Fibroblast of skin of left quadriceps (primary cell): Measurements from ENCODE around the gene RALY.
"Not testable (repeated sequence)": the region's sequence is repeated elsewhere in the genome, so short reads cannot be mapped to it uniquely, and the experiment has no call there.

ENCODE experiments used
- DNase-seq, 2 experiments: peaks; one replicate each; pipeline ENCODE4 v3.0.0-alpha.2; 2013; ENCODE audit warnings: low read depth in 2 of 2

The RALY gene

GRCh38 chr20:34105978-34106675 lies 112.4 kb downstream of the RALY start:
- no peak for DNase-seq

- no peak for DNase-seq
Observed at GRCh38 chr20:34108616-34109174, 115.0 kb downstream of the RALY start.

GRCh38 chr20:34109442-34109841 lies 115.7 kb downstream of the RALY start:
- no peak for DNase-seq

- no peak for DNase-seq
Observed at GRCh38 chr20:34110025-34110744, 116.5 kb downstream of the RALY start.

- peak in 1 of 2 experiments; percentile 13 for DNase-seq
Observed at GRCh38 chr20:34110745-34111641, 117.3 kb downstream of the RALY start.

GRCh38 chr20:34111702-34112599 lies 118.2 kb downstream of the RALY start, which contains the start of gene EIF2S2:
Gene EIF2S2, minus strand, starts transcription at chr20:34112243. Its CDS starts 133 bp downstream, at chr20:34112110.
- DNase-seq, result peak; percentile 97 to 98

- DNase-seq, result peak in 1 of 2 experiments; percentile 7
Observed at GRCh38 chr20:34112600-34113101, 118.9 kb downstream of the RALY start.

GRCh38 chr20:34114809-34115208 lies 121.1 kb downstream of the RALY start:
- DNase-seq, result no peak

- DNase-seq, result no peak
Observed at GRCh38 chr20:34115232-34115631, 121.5 kb downstream of the RALY start.

- no peak for DNase-seq
Observed at GRCh38 chr20:34120213-34120612, 126.5 kb downstream of the RALY start.

- no peak for DNase-seq
Observed at GRCh38 chr20:34122274-34122980, 128.7 kb downstream of the RALY start.

- DNase-seq, result no peak
Observed at GRCh38 chr20:34123309-34123708, 129.6 kb downstream of the RALY start.

- no peak for DNase-seq
Observed at GRCh38 chr20:34124469-34125249, 130.9 kb downstream of the RALY start.

GRCh38 chr20:34127792-34128191 lies 134.1 kb downstream of the RALY start:
- DNase-seq, result no peak

GRCh38 chr20:34129518-34130162 lies 135.9 kb downstream of the RALY start:
- peak; percentile 37 to 41 for DNase-seq

GRCh38 chr20:34131491-34131890 lies 137.8 kb downstream of the RALY start:
- no peak for DNase-seq

- DNase-seq, result not testable (repeated sequence)
Observed at GRCh38 chr20:34132491-34132890, 138.8 kb downstream of the RALY start.

- not testable (repeated sequence) for DNase-seq
Observed at GRCh38 chr20:34132943-34133342, 139.2 kb downstream of the RALY start.
